Heart left ventricle (tissue), 13 donors: Measurements from ENCODE around the gene LNPEP.

Source experiments
- POLR2A ChIP-seq, 2 donors: fragments of 450-650 bp; IDR thresholded peaks; one replicate each; pipeline ENCODE4 v1.6.1; 2017; ENCODE audit warnings: antibody characterized with exemption in 2 of 2, mild to moderate bottlenecking in 2 of 2, moderate library complexity in 2 of 2
- TF ChIP-seq, protein P1 (sequence below), 12 donors: fragments of 200-600 bp; sonication (generic) in 4 of 12; IDR thresholded peaks; one replicate each; pipeline versions ENCODE4 v1.5.0 to v1.8.0; 2018 to 2022; ENCODE audit warnings: antibody characterized with exemption in 12 of 12, mild to moderate bottlenecking in 5 of 12
- donor health status: ischemic (EF 13 %, LVEDD 7.1; RV severe dilation, severe dysfunction).
- donor health status: DM: no; HTN: yes; CAD: no.
- donor health status: DM: no; HTN: no; CAD: no.
- donor health status: ischemic (EF 25% LVEDD 6.9; RV normal size, moderate dysfunction).
- donor health status: ischemic (EF 25% LVEDD 5.7; RV mildly dilated, moderate dysfunction).
- donor health status: ischemic (EF 35%, LVEDD 5.7; RV mildly dilated, moderate dysfunction).
- donor health status: nonischemic (EF 11% LVEDD 7.7; RV severe dilation, severe dysfunction).
- donor health status: DM: yes; HTN: yes; CAD: no.
- donor health status: PGD.
- donor health status: ischemic (EF 29% LVEDD 5.4; RV normal size, mild dysfunction).
- donor health status: nonischemic (EF 23%, LVEDD 6.1; RV moderate dilation, normal function).

DNA sequence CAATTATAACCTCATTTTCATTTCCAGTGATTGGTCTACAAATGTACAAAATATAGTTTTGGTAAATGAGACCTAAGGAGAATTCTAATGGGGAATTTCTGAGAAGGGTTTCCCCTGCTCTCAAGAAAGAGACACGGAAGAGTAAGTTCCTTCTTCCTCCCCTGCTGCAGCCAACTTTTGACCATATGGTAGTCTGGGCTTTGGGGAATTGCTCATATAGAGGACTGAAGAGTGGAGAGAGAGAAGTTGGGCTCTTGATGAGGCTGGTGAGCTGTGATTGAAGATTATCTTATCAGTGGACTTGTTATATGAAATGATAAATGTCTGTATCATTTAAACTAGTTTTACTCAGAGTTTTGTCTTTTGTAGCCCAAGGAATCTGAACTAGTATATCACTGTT, 4.3 kb upstream of the LNPEP start:
- TF ChIP-seq, protein P1, sequence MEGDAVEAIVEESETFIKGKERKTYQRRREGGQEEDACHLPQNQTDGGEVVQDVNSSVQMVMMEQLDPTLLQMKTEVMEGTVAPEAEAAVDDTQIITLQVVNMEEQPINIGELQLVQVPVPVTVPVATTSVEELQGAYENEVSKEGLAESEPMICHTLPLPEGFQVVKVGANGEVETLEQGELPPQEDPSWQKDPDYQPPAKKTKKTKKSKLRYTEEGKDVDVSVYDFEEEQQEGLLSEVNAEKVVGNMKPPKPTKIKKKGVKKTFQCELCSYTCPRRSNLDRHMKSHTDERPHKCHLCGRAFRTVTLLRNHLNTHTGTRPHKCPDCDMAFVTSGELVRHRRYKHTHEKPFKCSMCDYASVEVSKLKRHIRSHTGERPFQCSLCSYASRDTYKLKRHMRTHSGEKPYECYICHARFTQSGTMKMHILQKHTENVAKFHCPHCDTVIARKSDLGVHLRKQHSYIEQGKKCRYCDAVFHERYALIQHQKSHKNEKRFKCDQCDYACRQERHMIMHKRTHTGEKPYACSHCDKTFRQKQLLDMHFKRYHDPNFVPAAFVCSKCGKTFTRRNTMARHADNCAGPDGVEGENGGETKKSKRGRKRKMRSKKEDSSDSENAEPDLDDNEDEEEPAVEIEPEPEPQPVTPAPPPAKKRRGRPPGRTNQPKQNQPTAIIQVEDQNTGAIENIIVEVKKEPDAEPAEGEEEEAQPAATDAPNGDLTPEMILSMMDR (IDR thresholded peaks at IDR 0.05): no peak
- no peak for TF ChIP-seq POLR2A (IDR thresholded peaks at IDR 0.05)
